Testis (tissue), 2 donors: ENCODE measurements around the gene MBLAC1.
A peak's percentile ranks its signal among the peaks of the same experiment; 100 is the strongest.

Source experiments
- CTCF ChIP-seq, 3 experiments: fragments of 450-650 bp in 2 of 3; fragments of 200-600 bp in 1 of 3; sonication (generic) in 1 of 3; IDR thresholded peaks; one replicate each; pipeline ENCODE4 v1.5.1; 2016 to 2019; ENCODE audit warnings: antibody characterized with exemption in 3 of 3, mild to moderate bottlenecking in 2 of 3, moderate library complexity in 1 of 3
- POLR2A ChIP-seq: fragments of 450-650 bp; IDR thresholded peaks from one replicate; pipeline ENCODE4 v1.6.1; 2017; ENCODE audit warnings: antibody characterized with exemption, mild to moderate bottlenecking, moderate library complexity

- TF ChIP-seq CTCF (IDR thresholded peaks at IDR 0.05) (peak in 1 of 3 experiments; percentile 5), POLR2A (no peak)
Measured at GRCh38 chr7:100157334-100158228, 30.8 kb downstream of the MBLAC1 start.
